ENCODE measurements around the gene KLHL10. TPM values are rescaled to one million over a fixed set of nuclear protein-coding genes. Genes with fewer than 3 reads are reported as not detected.

Gene KLHL10
- total and polyA plus RNA-seq, 2 of the 13 experiments (the other 11 are each of a cell fraction or from before 2014, with no cell fraction given) = 0.04 to 0.08 TPM

GRCh38 chr17:41810659-41811548 is 26.7 kb upstream of the KLHL10 start (continued):
- TF ChIP-seq, protein P1, sequence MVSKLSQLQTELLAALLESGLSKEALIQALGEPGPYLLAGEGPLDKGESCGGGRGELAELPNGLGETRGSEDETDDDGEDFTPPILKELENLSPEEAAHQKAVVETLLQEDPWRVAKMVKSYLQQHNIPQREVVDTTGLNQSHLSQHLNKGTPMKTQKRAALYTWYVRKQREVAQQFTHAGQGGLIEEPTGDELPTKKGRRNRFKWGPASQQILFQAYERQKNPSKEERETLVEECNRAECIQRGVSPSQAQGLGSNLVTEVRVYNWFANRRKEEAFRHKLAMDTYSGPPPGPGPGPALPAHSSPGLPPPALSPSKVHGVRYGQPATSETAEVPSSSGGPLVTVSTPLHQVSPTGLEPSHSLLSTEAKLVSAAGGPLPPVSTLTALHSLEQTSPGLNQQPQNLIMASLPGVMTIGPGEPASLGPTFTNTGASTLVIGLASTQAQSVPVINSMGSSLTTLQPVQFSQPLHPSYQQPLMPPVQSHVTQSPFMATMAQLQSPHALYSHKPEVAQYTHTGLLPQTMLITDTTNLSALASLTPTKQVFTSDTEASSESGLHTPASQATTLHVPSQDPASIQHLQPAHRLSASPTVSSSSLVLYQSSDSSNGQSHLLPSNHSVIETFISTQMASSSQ (IDR thresholded peaks at IDR 0.05; ENCODE audit: low read depth) = no peak
- TF ChIP-seq, protein P1 (CRISPR knock-in tag; IDR thresholded peaks at IDR 0.05; ENCODE audit: borderline replicate concordance) = peak; percentile 7; the same call in 1 of the 2 replicates
- TF ChIP-seq U2AF1 (optimal IDR thresholded peaks at IDR 0.05; ENCODE audit: low read depth, low read length) (no peak), HNRNPLL (IDR thresholded peaks at IDR 0.05; ENCODE audit: low read depth, low read length, poor library complexity, severe bottlenecking) (no peak), MXI1 (IDR thresholded peaks at IDR 0.05; ENCODE audit: borderline replicate concordance, low read depth, low read length) (no peak), MTERF4 (CRISPR knock-in tag; IDR thresholded peaks at IDR 0.05) (no peak), HMG20B (CRISPR knock-in tag; conservative IDR thresholded peaks at IDR 0.05) (0 out of 2 replicates have a peak, but pooled peaks have one; percentile 13), ZNF503 (CRISPR knock-in tag; IDR thresholded peaks at IDR 0.05) (no peak), THAP11 (CRISPR knock-in tag; IDR thresholded peaks at IDR 0.05) (peak; percentile 21; the same call in 1 of the 2 replicates), YEATS2 (CRISPR knock-in tag; IDR thresholded peaks at IDR 0.05; ENCODE audit: borderline replicate concordance) (0 out of 2 replicates have a peak, but pooled peaks have one; percentile 7), CTCF (CRISPR knock-in tag; IDR thresholded peaks at IDR 0.05) (no peak; the same call in 1 of the 2 replicates), ZKSCAN8 (CRISPR knock-in tag; IDR thresholded peaks at IDR 0.05; ENCODE audit: borderline replicate concordance) (0 out of 2 replicates have a peak, but pooled peaks have one; percentile 20), IRX3 (CRISPR knock-in tag; IDR thresholded peaks at IDR 0.05; ENCODE audit: borderline replicate concordance, low read depth) (no peak), NFKB2 (CRISPR knock-in tag; IDR thresholded peaks at IDR 0.05; ENCODE audit: borderline replicate concordance) (no peak), ZNF567 (CRISPR knock-in tag; IDR thresholded peaks at IDR 0.05; ENCODE audit: borderline replicate concordance) (0 out of 2 replicates have a peak, but pooled peaks have one; percentile 32), ZNF598 (CRISPR knock-in tag; IDR thresholded peaks at IDR 0.05; ENCODE audit: borderline replicate concordance) (no peak)
- TF ChIP-seq, protein P2, sequence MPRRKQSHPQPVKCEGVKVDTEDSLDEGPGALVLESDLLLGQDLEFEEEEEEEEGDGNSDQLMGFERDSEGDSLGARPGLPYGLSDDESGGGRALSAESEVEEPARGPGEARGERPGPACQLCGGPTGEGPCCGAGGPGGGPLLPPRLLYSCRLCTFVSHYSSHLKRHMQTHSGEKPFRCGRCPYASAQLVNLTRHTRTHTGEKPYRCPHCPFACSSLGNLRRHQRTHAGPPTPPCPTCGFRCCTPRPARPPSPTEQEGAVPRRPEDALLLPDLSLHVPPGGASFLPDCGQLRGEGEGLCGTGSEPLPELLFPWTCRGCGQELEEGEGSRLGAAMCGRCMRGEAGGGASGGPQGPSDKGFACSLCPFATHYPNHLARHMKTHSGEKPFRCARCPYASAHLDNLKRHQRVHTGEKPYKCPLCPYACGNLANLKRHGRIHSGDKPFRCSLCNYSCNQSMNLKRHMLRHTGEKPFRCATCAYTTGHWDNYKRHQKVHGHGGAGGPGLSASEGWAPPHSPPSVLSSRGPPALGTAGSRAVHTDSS (CRISPR knock-in tag; conservative IDR thresholded peaks at IDR 0.05) = no peak
